Left hindlimb (tissue), 1 donor: Measurements from ENCODE around the gene ACOXL.

Source experiments
- DNase-seq: peaks from one replicate; pipeline ENCODE4 v3.0.0-alpha.2; 2018

ACOXL gene

GRCh38 chr2:111143843-111144198 lies 411.4 kb downstream of the ACOXL start:
- no peak for DNase-seq

GRCh38 chr2:111145103-111145760 lies 412.9 kb downstream of the ACOXL start:
- no peak for DNase-seq

- no peak for DNase-seq
Measured at GRCh38 chr2:111145951-111146350, 413.6 kb downstream of the ACOXL start.

GRCh38 chr2:111148225-111148873 lies 416.0 kb downstream of the ACOXL start:
- no peak for DNase-seq

- DNase-seq: no peak
Measured at GRCh38 chr2:111148925-111149324, 416.6 kb downstream of the ACOXL start.

- no peak for DNase-seq
Measured at GRCh38 chr2:111149882-111150455, 417.6 kb downstream of the ACOXL start.

GRCh38 chr2:111154758-111155157 lies 422.4 kb downstream of the ACOXL start:
- no peak for DNase-seq

GRCh38 chr2:111155610-111156009 lies 423.2 kb downstream of the ACOXL start:
- no peak for DNase-seq

GRCh38 chr2:111156529-111156928 lies 424.2 kb downstream of the ACOXL start:
- no peak for DNase-seq

GRCh38 chr2:111157071-111157661 lies 424.8 kb downstream of the ACOXL start:
- DNase-seq: no peak

GRCh38 chr2:111157798-111158197 lies 425.4 kb downstream of the ACOXL start:
- DNase-seq: no peak

GRCh38 chr2:111159641-111160040 lies 427.3 kb downstream of the ACOXL start:
- DNase-seq: no peak

- no peak for DNase-seq
Measured at GRCh38 chr2:111160758-111161157, 428.4 kb downstream of the ACOXL start.

- DNase-seq: peak; percentile 58
Measured at GRCh38 chr2:111161971-111162370, 429.6 kb downstream of the ACOXL start.

- DNase-seq: no peak
Measured at GRCh38 chr2:111162718-111163331, 430.5 kb downstream of the ACOXL start.

- no peak for DNase-seq
Measured at GRCh38 chr2:111164078-111164477, 431.7 kb downstream of the ACOXL start.

GRCh38 chr2:111165084-111165483 lies 432.7 kb downstream of the ACOXL start:
- DNase-seq: no peak

- no peak for DNase-seq
Measured at GRCh38 chr2:111166115-111166514, 433.7 kb downstream of the ACOXL start.

- no peak for DNase-seq
Measured at GRCh38 chr2:111167076-111167862, 434.9 kb downstream of the ACOXL start.

GRCh38 chr2:111167863-111168162 lies 435.4 kb downstream of the ACOXL start:
- no peak for DNase-seq
